ENCODE measurements around the gene USP21.

Gene USP21

DNA sequence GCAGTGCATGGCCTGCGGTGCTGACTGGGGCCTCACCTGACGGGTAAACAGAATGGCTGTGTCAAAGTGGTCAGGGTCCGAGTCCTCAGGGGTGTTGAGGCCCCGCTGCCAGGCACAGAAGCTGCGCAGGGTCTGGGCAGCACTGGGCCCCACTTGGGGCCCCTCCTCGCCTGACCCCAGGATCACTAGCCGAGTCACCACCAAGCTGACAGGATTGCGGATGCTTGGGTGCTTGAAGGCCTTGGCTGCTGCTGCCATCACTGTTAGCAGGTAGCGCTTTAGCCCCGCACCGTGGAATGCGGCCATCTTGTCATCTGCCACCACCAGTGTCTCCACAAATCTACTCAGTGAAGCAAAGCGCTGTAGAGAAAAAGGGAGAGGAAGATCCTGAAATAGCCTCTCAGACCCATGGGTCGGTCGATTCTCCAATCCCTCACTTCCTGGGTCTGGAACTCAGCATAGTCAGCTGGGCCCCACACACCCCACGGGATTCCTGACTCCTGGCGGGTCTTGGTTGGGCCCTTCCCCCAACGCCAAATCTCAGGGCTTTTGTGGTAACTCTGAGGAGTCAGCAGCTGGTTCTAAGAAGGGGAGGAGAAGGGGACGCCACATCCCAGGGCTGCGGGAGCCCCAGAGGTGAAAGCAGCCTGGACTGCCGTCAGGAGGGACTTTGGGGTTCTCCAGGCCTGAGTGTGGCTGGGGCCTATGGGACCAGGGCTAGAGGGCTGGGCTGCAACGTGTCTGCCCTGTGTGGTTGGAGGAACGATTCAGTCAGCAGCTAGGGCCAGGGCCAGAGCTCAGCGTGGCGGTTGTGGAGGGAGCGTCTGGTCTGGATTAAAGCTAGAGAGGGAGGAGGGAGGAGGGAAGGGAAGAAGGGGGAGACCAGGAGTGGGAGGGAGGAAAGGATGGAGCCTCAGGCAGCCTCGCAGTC lies 37.5 kb downstream of the USP21 start:
- no peak for DNase-seq

GRCh38 chr1:161197560-161198193 lies 38.4 kb downstream of the USP21 start:
- no peak for DNase-seq

GRCh38 chr1:161198194-161198896 lies 39.0 kb downstream of the USP21 start:
- DNase-seq = no peak

- no peak for DNase-seq
These were observed 39.7 kb downstream of the USP21 start, which contains the start of gene ADAMTS4 for GRCh38 chr1:161198897-161199431. Gene ADAMTS4, minus strand, starts transcription at chr1:161199054. Its CDS starts 427 bp downstream, at chr1:161198627.

DNA sequence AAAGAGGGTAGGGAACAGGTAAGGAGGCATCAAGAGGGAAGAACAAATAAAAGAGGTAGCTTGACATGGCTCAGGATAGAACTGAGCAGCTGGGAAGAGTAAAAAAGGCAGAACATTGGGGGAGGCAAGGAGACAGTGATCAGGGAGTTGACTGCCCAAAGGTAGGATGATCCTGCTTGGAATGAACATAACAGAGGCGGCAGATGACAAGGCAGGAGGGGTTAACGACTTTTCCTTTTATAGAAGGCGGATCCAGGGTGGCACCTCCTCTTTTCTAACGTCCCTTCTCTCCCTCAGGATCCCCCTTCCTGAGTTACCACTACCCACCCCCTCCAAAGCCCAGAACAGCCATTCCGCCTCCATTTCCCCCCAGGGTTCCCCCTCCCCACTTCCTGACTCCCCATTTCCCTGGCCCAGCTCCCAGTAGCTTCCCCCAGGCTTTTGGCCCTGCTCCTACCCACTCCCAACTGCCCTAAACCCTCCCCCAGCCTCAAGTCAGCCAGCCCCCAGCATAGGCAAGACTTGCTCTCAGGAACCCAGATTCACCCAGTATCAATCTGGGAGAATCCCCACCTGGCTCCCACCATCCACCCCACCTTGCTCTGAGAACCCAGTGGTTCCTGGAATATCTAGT lies 40.3 kb downstream of the USP21 start:
- no peak for DNase-seq

DNA sequence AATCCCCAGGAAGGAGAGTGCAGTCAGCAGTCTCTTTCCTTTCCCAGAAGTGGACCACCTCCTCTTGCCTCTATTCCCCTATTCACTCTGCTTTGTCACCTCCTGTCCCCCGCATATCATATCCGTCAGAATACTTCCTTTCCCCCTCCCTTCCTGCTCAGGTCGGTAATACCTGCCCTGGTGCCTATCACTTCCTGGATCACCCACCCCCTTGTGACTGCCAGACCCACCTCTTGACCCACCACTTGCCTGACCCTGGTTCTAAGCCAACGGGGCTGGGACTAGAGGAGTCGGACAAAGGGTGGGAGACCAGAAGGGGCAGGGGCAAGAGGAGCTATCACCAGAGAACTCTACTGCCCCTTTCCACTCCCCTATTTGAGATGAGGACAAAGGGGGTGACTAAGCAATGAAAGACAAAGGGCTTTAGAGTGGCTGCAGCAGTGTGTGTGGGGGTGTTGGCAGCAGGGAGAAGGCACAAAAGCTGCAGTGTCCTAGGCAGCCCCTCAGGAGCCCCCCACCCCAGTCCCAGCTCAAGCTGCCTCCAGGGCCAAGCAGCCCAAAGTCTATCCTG lies 41.2 kb downstream of the USP21 start:
- no peak for DNase-seq

DNA sequence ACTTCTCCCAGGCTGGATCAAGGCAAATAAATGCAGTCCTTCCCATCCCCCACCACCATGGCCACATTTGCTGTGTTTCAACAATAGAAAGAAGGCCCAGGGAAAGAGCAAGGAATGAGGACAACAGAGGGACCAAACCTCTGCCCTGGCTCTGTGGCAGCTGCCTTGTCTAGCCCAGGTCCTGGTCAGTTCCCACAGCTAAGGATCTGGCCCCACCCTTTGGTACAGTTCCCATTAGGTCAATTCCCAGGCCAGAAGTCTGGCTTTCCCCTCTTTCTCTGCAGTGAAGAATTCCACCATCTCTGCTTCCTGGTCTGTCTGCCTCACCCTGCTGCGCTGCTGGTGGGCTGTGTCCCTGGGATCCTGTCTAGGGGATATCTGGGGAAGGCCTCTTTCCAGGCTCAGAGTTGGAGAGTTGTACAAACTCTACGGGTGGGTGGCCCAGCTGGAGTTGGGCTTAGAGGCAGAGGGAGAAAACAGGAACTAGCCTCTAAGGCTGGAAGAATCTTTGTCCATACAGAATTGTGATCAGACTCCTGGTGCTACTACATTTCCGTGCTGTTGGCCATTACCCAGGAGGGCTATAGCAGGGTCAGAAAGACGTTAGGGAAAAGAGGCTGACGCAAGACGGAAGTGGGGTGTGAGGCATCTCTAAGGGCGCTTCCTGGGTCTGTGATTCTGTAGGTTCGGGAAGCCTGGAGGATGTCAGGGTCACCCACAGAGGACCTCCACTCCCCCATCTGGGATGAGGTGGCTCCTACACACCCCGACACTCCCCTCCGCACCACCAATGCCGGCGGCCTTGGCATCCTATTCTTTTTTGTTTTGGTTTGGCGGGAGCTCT lies 41.9 kb downstream of the USP21 start:
- DNase-seq = no peak

- DNase-seq = peak; percentile 86 to 97
These were observed 42.8 kb downstream of the USP21 start, which contains the start of gene NDUFS2 for GRCh38 chr1:161201836-161202712. Gene NDUFS2, plus strand, starts transcription at chr1:161202367. Its CDS starts 19 bp downstream, at chr1:161202386.

DNA sequence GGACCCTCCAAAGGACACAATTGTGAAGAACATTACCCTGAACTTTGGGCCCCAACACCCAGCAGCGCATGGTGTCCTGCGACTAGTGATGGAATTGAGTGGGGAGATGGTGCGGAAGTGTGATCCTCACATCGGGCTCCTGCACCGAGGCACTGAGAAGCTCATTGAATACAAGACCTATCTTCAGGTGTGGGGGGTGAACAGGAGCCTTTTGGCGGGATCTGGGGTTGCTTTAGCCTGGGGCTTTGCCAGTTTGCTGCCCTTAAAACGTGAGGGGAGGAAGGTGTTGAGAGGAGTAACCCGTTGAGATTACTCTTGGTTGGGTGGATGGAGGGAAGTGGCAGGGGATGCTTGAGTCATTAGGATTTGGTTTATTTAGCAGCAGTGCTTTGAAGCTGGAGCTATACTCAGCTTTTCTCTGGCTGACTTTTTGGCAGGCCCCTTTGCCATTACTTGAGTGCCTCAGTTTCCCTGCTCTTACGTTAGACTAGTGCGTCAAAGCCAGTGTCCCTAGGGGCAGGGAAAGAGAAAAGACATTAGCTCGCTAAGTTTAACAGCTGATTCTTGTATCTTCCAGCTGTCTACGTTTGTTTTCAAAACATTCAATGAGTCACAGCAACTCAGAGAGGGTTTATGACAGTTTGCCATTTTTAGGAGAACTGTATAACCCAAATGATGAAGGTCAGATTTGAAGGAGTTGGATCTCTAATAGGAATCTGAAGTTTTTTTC lies 47.3 kb downstream of the USP21 start:
- no peak for DNase-seq

DNA sequence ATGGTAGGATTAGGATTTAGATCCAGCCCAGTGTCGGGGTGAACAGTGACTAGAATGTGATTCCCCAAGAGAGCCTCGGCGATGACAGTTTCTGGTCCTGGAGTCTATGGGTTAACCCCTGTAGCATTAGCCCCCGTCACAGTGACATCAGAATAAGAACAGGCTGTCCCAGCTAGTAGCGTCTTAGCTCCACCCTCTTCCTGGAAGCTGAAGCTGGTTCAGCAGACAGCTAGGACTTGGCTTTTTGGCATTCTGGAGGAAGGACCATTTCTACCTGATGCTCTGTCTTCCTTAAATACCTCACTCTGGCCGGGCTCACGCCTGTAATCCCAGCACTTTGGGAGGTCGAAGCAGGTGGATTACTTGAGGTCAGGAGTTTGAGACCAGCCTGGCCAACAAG lies 47.9 kb downstream of the USP21 start:
- no peak for DNase-seq

GRCh38 chr1:161209790-161210409 lies 50.6 kb downstream of the USP21 start:
- peak; percentile 58 to 63 for DNase-seq

- DNase-seq = no peak
These were observed 55.1 kb downstream of the USP21 start for GRCh38 chr1:161214369-161214768.

DNA sequence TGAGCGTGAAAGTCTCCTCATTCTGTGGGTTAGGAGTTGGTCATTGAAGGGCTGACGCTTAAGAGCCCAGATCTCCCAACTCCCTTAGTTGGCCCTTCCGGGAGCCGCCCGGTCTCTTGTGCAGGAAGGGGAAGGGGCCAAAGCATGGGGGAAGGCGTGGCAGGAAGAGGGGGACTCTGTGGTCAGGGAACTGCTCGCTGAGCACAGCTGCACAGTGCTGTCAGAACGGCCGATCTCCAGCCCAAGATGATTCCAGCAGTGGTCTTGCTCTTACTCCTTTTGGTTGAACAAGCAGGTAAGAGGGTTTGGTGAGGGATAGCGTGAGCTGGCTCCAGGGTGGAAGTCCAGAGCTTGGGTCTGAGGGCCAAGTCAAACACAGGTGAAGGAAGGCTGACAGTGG lies 55.8 kb downstream of the USP21 start, which contains the start of gene FCER1G:
Gene FCER1G, plus strand, starts transcription at position 220 of the 400 bp plus-strand sequence. Its CDS starts 27 bp downstream, at position 247.
- no peak for DNase-seq

All from stimulated activated CD4-positive, alpha-beta T cell treated with anti-CD3 and anti-CD28 coated beads, Interleukin-4, amount 100 ng/mL, for 4 hours (primary cell).